GM19035 (cell line): ENCODE measurements around the gene MAGEA11.
"Not testable (repeated sequence)": the region's sequence is repeated elsewhere in the genome, so short reads cannot be mapped to it uniquely, and the experiment has no call there.

Experiments used
- ATAC-seq: cut with Tn5 transposase; IDR thresholded peaks from one replicate; pipeline ENCODE4 v1.9.1; 2021; ENCODE audit not compliant: unreplicated experiment

The MAGEA11 gene

GRCh38 chrX:149717803-149718202, 5.9 kb downstream of the MAGEA11 start:
- no peak for ATAC-seq

GRCh38 chrX:149718757-149719156, 6.9 kb downstream of the MAGEA11 start:
- no peak for ATAC-seq

GRCh38 chrX:149720021-149720689, 8.3 kb downstream of the MAGEA11 start:
- no peak for ATAC-seq

- ATAC-seq, result not testable (repeated sequence)
These were observed 9.4 kb downstream of the MAGEA11 start for GRCh38 chrX:149721241-149721640.

GRCh38 chrX:149721778-149722177, 9.9 kb downstream of the MAGEA11 start:
- ATAC-seq, result no peak

- not testable (repeated sequence) for ATAC-seq
These were observed 11.8 kb downstream of the MAGEA11 start for GRCh38 chrX:149723583-149724118.

- ATAC-seq, result not testable (repeated sequence)
These were observed 15.4 kb downstream of the MAGEA11 start for GRCh38 chrX:149727308-149727707.

GRCh38 chrX:149742269-149742668, 30.4 kb downstream of the MAGEA11 start:
- not testable (repeated sequence) for ATAC-seq

GRCh38 chrX:149746390-149747007, 34.6 kb downstream of the MAGEA11 start:
- not testable (repeated sequence) for ATAC-seq

- ATAC-seq, result no peak
These were observed 45.6 kb downstream of the MAGEA11 start for GRCh38 chrX:149757206-149758067.

GRCh38 chrX:149758068-149758714, 46.3 kb downstream of the MAGEA11 start:
- ATAC-seq, result no peak

- ATAC-seq, result not testable (repeated sequence)
These were observed 46.8 kb downstream of the MAGEA11 start for GRCh38 chrX:149758715-149759078.

GRCh38 chrX:149759824-149760223, 48.0 kb downstream of the MAGEA11 start:
- no peak for ATAC-seq

- ATAC-seq, result no peak
These were observed 49.1 kb downstream of the MAGEA11 start for GRCh38 chrX:149760965-149761364.

- not testable (repeated sequence) for ATAC-seq
These were observed 50.2 kb downstream of the MAGEA11 start for GRCh38 chrX:149761858-149762674.

- no peak for ATAC-seq
These were observed 51.1 kb downstream of the MAGEA11 start for GRCh38 chrX:149762696-149763614.
